ENCODE results near the gene TPRKB.
A peak's percentile ranks its signal among the peaks of the same experiment; 100 is the strongest.
"Not testable (repeated sequence)": the region's sequence is repeated elsewhere in the genome, so short reads cannot be mapped to it uniquely, and the experiment has no call there.

TPRKB gene

DNA sequence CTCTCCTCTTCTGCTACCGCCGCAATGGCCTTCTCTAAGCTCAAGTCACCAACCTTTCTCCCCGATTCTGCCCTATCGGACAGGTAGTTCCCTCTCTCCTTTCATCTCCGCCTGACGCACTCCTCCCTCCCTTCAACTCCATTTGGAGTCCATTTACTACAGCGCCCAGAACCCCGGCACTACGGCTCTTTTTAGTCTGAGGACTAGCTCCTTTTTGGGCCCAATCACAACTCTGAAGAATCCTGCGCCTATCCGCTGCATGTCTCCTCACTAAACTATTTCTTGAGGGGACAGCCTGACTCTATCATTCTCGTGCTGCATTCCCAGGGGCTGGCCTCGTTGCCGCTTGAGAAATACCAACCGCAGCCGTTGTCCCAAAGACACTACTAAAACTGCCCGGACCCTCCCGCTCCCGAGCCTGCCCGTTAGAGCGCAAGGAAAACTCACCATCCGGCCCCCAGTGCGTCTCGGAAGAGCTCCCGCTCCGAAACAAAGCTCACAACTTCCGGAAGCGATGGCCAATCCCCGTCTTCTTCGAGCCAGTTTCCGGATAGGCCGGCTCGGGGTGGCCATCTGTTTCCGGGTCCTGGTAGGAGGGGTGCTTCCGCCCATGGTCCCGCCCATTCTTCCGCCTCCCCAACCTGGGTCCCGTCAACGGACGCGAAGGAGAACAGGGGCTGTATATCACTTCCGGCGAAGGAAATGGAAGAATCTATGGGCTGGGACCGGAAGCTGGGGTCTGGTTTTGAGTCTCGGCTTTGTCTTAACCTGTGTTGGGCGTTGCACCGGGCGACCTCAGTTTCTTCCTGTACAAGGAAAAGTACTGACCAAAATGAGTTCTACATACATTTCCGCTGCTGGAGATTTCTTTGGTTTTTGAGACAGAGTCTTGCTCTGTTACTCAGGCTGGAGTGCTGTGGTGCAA, at the start of gene TPRKB:
TSS of gene TPRKB (minus strand) at position 491 of the 925 bp plus-strand sequence. CDS start 2,776 bp downstream, outside the sequence.
- DNase-seq (ENCODE audit: low read depth) = peak; percentile 91
- peak within 1 kb of the TSS; percentile 62 for H3K4me3 ChIP-seq (ENCODE audit: low read depth, low read length)
- TF ChIP-seq CTCF (IDR thresholded peaks at IDR 0.05; ENCODE audit: low read depth, low read length, missing control alignments) = no peak
- in situ Hi-C loops (cut with HindIII; ENCODE audit: low sequenced_read_pairs) = no loop called here

GRCh38 chr2:73783883-73784282, 46.7 kb upstream of the TPRKB start, which contains the start of gene C2orf78:
Gene C2orf78, plus strand, starts transcription at chr2:73784183. Its CDS starts 127 bp downstream, at chr2:73784310.
- H3K4me3 ChIP-seq (ENCODE audit: low read depth, low read length); DNase-seq (ENCODE audit: low read depth); in situ Hi-C loops (cut with HindIII; ENCODE audit: low sequenced_read_pairs): not testable (repeated sequence)

- H3K4me3 ChIP-seq (ENCODE audit: low read depth, low read length); in situ Hi-C loops (cut with HindIII; ENCODE audit: low sequenced_read_pairs): not testable (repeated sequence)
These were observed 46.3 kb upstream of the TPRKB start for GRCh38 chr2:73783402-73783801.

GRCh38 chr2:73780237-73780582, 43.1 kb upstream of the TPRKB start:
- in situ Hi-C loops (cut with HindIII; ENCODE audit: low sequenced_read_pairs) = no loop called here
- TF ChIP-seq CTCF (IDR thresholded peaks at IDR 0.05; ENCODE audit: low read depth, low read length, missing control alignments) = no peak
- H3K4me3 ChIP-seq (ENCODE audit: low read depth, low read length) = peak overlapping the region; percentile 100
- DNase-seq (ENCODE audit: low read depth) = no peak

More at GRCh38 chr2:73783402-73783801, 46.3 kb upstream of the TPRKB start:
- not testable (repeated sequence) for DNase-seq (ENCODE audit: low read depth)

GRCh38 chr2:73779467-73780236, 42.5 kb upstream of the TPRKB start, which contains the start of gene DUSP11:
Gene DUSP11, minus strand, starts transcription at chr2:73780103. Its CDS starts 129 bp downstream, at chr2:73779974.
- TF ChIP-seq CTCF (IDR thresholded peaks at IDR 0.05; ENCODE audit: low read depth, low read length, missing control alignments) = peak; percentile 95
- peak within 1 kb of the TSS; percentile 100 for H3K4me3 ChIP-seq (ENCODE audit: low read depth, low read length)
- peak; percentile 87 for DNase-seq (ENCODE audit: low read depth)
- in situ Hi-C loops (cut with HindIII; ENCODE audit: low sequenced_read_pairs) = loop anchor here (10.0 kb wide), 1 partner anchor 65 kb away; no protein-coding TSS in a partner anchor

- H3K4me3 ChIP-seq (ENCODE audit: low read depth, low read length) = peak overlapping the region; percentile 100
- DNase-seq (ENCODE audit: low read depth) = not testable (repeated sequence)
- in situ Hi-C loops (cut with HindIII; ENCODE audit: low sequenced_read_pairs) = loop anchor here (10.0 kb wide), 1 partner anchor 66 kb away; no protein-coding TSS in a partner anchor
These were observed 41.8 kb upstream of the TPRKB start for GRCh38 chr2:73778867-73779466.

GRCh38 chr2:73776869-73777519, 39.8 kb upstream of the TPRKB start:
- in situ Hi-C loops (cut with HindIII; ENCODE audit: low sequenced_read_pairs) = loop anchor here (10.0 kb wide), 1 partner anchor 68 kb away; no protein-coding TSS in a partner anchor
- no peak for TF ChIP-seq CTCF (IDR thresholded peaks at IDR 0.05; ENCODE audit: low read depth, low read length, missing control alignments)
- no peak for DNase-seq (ENCODE audit: low read depth)
- H3K4me3 ChIP-seq (ENCODE audit: low read depth, low read length) = no peak overlapping the region

Measured in astrocyte of the cerebellum (primary cell).